Uterus (tissue), 4 donors: ENCODE data around the gene STK38. TPM values are rescaled to one million over a fixed set of nuclear protein-coding genes. Genes with fewer than 3 reads are reported as not detected.

Experiments used
- DNase-seq, 2 donors: peaks; one replicate each; pipeline ENCODE4 v3.0.0-alpha.2; 2019 to 2020
- H3K27ac ChIP-seq, 2 donors: fragments of 200-600 bp; sonication (generic); 1 replicate in 1 of 2; 2 replicates in 1 of 2; pipeline ENCODE4 v1.5.1; 2016 to 2018
- H3K27me3 ChIP-seq, 2 donors: fragments of 200-600 bp; sonication (generic); one replicate each; pipeline ENCODE4 v1.5.1; 2018 to 2019; ENCODE audit warnings: control low read depth in 1 of 2
- H3K36me3 ChIP-seq, 2 donors: fragments of 200-600 bp; sonication (generic); one replicate each; pipeline ENCODE4 v1.5.1; 2019; ENCODE audit warnings: control low read depth in 1 of 2
- H3K4me1 ChIP-seq, 2 donors: fragments of 200-600 bp; sonication (generic); one replicate each; pipeline ENCODE4 v1.5.1; 2018 to 2019; ENCODE audit warnings: control low read depth in 1 of 2
- H3K4me3 ChIP-seq, 2 donors: fragments of 200-600 bp; sonication (generic); 1 replicate in 1 of 2; 2 replicates in 1 of 2; pipeline ENCODE4 v1.5.1; 2018 to 2019; ENCODE audit warnings: mild to moderate bottlenecking in 1 of 2
- H3K9me3 ChIP-seq, 2 donors: fragments of 200-600 bp; sonication (generic); one replicate each; pipeline ENCODE4 v1.5.1; 2019; ENCODE audit warnings: control low read depth in 1 of 2
- POLR2A ChIP-seq, 2 donors: fragments of 450-650 bp; IDR thresholded peaks; one replicate each; pipeline ENCODE4 v1.6.1; 2016; ENCODE audit warnings: antibody characterized with exemption in 2 of 2, mild to moderate bottlenecking in 1 of 2, moderate library complexity in 1 of 2
- intact Hi-C: fragments of 100-400 bp; cut with DNase I; formaldehyde crosslinking; loops from one replicate; pipeline ENCODE4 v1.15.1; 2023; ENCODE audit warnings: low total_unique reads
- total RNA-seq, 4 donors: library from RNA; depleted of rRNA in 3 of 4; stranded (reverse); fragments of >200 nt in 3 of 4; gene quantifications; one replicate each; pipeline versions ENCODE4 v1.1.0 to v1.2.4, GENCODE V29; 2014 to 2023
- TF ChIP-seq, protein P1 (sequence below), 4 experiments: fragments of 200-600 bp in 2 of 4; fragments of 450-650 bp in 2 of 4; sonication (generic) in 2 of 4; IDR thresholded peaks; one replicate each; pipeline ENCODE4 v1.5.1; 2016 to 2019; ENCODE audit warnings: antibody characterized with exemption in 4 of 4, mild to moderate bottlenecking in 2 of 4, moderate library complexity in 1 of 4
- donor health status: DM: yes; HTN: yes; CAD: no.

STK38 gene
- total RNA-seq, 4 donors from 2014 or later: 10.6 to 30.0 (median 20.5) TPM

- DNase-seq: no peak
- no peaks in the 10 kb centered on the region for H3K36me3 ChIP-seq
- H3K9me3 ChIP-seq: no peaks in the 10 kb centered on the region
- no peak overlapping the region for H3K27ac ChIP-seq
- no peak overlapping the region for H3K4me3 ChIP-seq
- no peaks in the 10 kb centered on the region for H3K4me1 ChIP-seq
- no peaks in the 10 kb centered on the region for H3K27me3 ChIP-seq
- intact Hi-C loops: no loop called here
- no peak for TF ChIP-seq POLR2A (IDR thresholded peaks at IDR 0.05)
- TF ChIP-seq, protein P1, sequence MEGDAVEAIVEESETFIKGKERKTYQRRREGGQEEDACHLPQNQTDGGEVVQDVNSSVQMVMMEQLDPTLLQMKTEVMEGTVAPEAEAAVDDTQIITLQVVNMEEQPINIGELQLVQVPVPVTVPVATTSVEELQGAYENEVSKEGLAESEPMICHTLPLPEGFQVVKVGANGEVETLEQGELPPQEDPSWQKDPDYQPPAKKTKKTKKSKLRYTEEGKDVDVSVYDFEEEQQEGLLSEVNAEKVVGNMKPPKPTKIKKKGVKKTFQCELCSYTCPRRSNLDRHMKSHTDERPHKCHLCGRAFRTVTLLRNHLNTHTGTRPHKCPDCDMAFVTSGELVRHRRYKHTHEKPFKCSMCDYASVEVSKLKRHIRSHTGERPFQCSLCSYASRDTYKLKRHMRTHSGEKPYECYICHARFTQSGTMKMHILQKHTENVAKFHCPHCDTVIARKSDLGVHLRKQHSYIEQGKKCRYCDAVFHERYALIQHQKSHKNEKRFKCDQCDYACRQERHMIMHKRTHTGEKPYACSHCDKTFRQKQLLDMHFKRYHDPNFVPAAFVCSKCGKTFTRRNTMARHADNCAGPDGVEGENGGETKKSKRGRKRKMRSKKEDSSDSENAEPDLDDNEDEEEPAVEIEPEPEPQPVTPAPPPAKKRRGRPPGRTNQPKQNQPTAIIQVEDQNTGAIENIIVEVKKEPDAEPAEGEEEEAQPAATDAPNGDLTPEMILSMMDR (IDR thresholded peaks at IDR 0.05): no peak
Measured at GRCh38 chr6:36515844-36516243, 31.4 kb downstream of the STK38 start.

DNA sequence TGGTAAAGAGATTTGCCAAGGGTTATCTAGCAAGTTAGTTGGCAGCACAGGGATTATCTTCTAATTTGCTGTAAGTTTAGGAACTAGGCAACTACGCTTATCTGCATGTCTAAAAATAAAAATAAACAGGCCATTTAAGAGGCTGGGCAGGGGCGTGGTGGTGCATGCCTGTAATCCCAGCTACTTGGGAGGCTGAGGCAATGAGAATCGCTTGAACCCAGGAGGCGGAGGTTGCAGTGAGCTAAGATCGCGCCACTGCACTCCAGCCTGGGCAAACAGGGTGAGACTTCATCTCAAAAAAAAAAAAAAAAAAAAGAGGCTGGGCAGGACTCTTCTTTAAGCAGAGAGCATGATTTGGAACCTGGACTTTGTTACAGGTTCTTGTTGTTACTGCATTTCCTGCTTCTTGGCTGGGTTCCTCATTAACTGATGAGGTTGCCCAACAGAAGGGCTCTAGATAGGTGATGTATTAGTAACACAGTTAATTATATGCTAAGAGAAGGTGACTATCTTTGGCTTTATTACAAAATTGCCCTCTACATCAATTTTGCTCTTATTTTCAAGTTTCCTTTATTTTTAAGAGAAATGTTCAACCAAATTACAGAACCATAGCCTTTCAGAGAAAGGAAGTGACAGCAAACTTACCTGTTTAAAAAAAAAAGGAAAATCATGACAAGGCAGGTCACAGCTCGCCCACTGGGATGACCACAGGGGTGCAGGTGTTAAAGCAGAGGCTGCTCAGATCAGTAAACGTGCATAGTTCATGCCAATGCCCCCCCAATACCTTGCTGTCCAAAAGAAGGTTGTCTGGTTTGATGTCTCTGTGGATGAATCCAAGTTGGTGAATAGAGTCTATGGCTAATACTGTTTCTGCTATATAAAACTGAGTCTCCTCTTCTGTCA, 32.5 kb downstream of the STK38 start:
- H3K4me3 ChIP-seq: no peak overlapping the region
- H3K4me1 ChIP-seq: no peaks in the 10 kb centered on the region
- no peak overlapping the region for H3K27ac ChIP-seq
- no peaks in the 10 kb centered on the region for H3K36me3 ChIP-seq
- no peaks in the 10 kb centered on the region for H3K9me3 ChIP-seq
- TF ChIP-seq POLR2A (IDR thresholded peaks at IDR 0.05): no peak
- TF ChIP-seq, protein P1 (IDR thresholded peaks at IDR 0.05): no peak
- no peaks in the 10 kb centered on the region for H3K27me3 ChIP-seq
- DNase-seq: no peak
- intact Hi-C loops: no loop called here

GRCh38 chr6:36510365-36510764, 36.9 kb downstream of the STK38 start:
- Histone ChIP-seq H3K27ac (no peak overlapping the region), H3K9me3 (no peaks in the 10 kb centered on the region), H3K36me3 (no peaks in the 10 kb centered on the region), H3K27me3 (no peaks in the 10 kb centered on the region), H3K4me3 (no peak overlapping the region), H3K4me1 (no peaks in the 10 kb centered on the region)
- intact Hi-C loops: no loop called here
- no peak for DNase-seq
- TF ChIP-seq POLR2A (IDR thresholded peaks at IDR 0.05): no peak
- TF ChIP-seq, protein P1 (IDR thresholded peaks at IDR 0.05): no peak

DNA sequence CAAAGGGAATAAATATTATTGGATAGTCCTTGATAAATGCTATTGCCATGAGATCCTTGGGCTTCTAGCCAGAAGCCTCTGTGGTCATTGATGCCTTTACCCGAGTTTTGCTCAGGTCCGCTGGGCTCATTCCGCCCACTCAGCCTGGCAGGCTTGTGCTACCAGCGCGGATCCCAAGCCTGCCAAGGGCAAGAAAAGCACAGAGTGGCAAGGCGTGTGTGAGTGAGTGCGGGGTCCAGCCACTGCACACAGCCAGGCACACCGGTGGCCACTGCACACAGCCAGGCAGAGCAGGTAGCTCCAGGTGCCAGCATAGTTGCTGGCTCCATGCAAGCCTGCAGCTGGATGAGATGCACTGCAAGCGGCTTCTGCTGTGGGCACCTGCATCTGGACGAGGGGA, 38.7 kb downstream of the STK38 start:
- Histone ChIP-seq H3K9me3 (no peaks in the 10 kb centered on the region), H3K4me1 (no peaks in the 10 kb centered on the region), H3K27ac (no peak overlapping the region), H3K4me3 (no peak overlapping the region), H3K36me3 (no peaks in the 10 kb centered on the region), H3K27me3 (no peaks in the 10 kb centered on the region)
- intact Hi-C loops: no loop called here
- TF ChIP-seq, protein P1 (IDR thresholded peaks at IDR 0.05): no peak
- TF ChIP-seq POLR2A (IDR thresholded peaks at IDR 0.05): no peak
- DNase-seq: no peak

DNA sequence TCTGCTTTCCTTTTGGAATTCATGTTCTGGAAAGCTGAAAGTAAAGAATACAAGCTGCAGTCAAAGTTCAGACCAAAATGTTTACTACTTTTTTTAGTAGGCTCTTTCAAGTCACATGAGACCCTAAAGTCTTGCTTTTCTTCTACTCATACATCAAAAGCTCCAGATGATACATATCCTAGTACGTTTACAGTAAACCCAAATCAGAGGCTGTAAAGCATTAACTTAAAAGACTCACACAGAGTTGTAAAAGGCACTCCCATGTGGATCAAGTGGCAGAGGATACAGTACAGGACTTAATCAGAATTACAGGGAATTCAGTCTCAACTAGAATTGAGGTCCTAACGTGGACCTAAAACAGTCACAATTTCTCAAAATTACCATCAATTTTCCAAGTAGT, 40.7 kb downstream of the STK38 start:
- intact Hi-C loops: no loop called here
- no peak for DNase-seq
- Histone ChIP-seq H3K27me3 (no peaks in the 10 kb centered on the region), H3K36me3 (no peaks in the 10 kb centered on the region), H3K4me3 (no peak overlapping the region), H3K27ac (no peak overlapping the region), H3K4me1 (no peaks in the 10 kb centered on the region), H3K9me3 (no peaks in the 10 kb centered on the region)
- TF ChIP-seq, protein P1 (IDR thresholded peaks at IDR 0.05): no peak
- no peak for TF ChIP-seq POLR2A (IDR thresholded peaks at IDR 0.05)
